Measurements from ENCODE around the gene ARL14EP.

DNA sequence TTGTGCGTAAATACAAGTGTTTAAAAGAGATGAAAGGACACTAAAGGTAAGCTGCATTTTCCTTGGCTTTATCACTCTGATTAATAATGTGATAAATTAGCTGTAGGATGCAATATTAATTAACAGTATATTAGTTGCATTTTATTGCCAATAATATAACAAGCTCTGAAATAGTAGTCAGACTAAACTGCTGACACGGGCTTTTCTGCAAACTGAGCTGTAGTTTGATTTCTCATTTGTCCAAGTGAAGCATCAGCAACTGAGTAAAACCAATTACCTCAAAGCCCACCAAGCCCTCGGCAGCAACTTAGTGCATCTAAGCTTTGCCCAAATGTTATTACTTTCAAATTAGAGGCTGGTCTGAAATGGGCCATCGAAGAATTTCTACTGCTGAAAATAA lies 33.5 kb downstream of the ARL14EP start:
- TF ChIP-seq, protein P1, sequence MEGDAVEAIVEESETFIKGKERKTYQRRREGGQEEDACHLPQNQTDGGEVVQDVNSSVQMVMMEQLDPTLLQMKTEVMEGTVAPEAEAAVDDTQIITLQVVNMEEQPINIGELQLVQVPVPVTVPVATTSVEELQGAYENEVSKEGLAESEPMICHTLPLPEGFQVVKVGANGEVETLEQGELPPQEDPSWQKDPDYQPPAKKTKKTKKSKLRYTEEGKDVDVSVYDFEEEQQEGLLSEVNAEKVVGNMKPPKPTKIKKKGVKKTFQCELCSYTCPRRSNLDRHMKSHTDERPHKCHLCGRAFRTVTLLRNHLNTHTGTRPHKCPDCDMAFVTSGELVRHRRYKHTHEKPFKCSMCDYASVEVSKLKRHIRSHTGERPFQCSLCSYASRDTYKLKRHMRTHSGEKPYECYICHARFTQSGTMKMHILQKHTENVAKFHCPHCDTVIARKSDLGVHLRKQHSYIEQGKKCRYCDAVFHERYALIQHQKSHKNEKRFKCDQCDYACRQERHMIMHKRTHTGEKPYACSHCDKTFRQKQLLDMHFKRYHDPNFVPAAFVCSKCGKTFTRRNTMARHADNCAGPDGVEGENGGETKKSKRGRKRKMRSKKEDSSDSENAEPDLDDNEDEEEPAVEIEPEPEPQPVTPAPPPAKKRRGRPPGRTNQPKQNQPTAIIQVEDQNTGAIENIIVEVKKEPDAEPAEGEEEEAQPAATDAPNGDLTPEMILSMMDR (IDR thresholded peaks at IDR 0.05; ENCODE audit: poor library complexity): no peak
- TF ChIP-seq EZH2phosphoT487 (IDR thresholded peaks at IDR 0.05; ENCODE audit: low read depth, severe bottlenecking, unreplicated experiment) (no peak), EZH2 (IDR thresholded peaks at IDR 0.05; ENCODE audit: borderline replicate concordance) (no peak)
